HepG2 (cell line): ENCODE measurements around the gene ANK3. TPM values are rescaled to one million over a fixed set of nuclear protein-coding genes. Genes with fewer than 3 reads are reported as not detected.

Experiments
- ATAC-seq: fragments of 200-7000 bp; cut with Tn5 transposase; 3 replicates; pipeline ENCODE4 v1.9.1; 2020; ENCODE audit warnings: mild to moderate bottlenecking, moderate library complexity
- BruUV-seq: library from RNA; stranded (reverse); fragments of 400-500 nt; replicated peaks from 2 replicates; lab custom pipeline; 2021; lab: Mats Ljungman, UMichigan
- CTCF ChIA-PET: fragments of 300-600 bp; formaldehyde crosslinking; extraction: SDS; loops from one replicate; lab custom pipeline; 2021; ENCODE audit warnings: low total read pairs, inconsistent platforms, low intra/inter-chr PET ratio; lab: Yijun Ruan, JAX
- POLR2A ChIA-PET: fragments of 350-600 bp; sonication (Branson Sonifier 250); formaldehyde crosslinking; loops from one replicate; lab custom pipeline; 2020; ENCODE audit warnings: antibody characterized with exemption, inconsistent platforms; lab: Yijun Ruan, JAX
- DNase-seq: peaks from one replicate; pipeline ENCODE4 v3.0.0-alpha.2; 2015; ENCODE audit warnings: low spot score
- FAIRE-seq: peaks from 3 replicates; lab custom pipeline; 2011; peaks lifted over from hg19 to GRCh38; lab: Jason Lieb, UNC
- H2AFZ ChIP-seq: one replicate; pipeline ENCODE4 v1.6.1; 2011; ENCODE audit warnings: low read length, inconsistent platforms
- H3K27ac ChIP-seq: fragments of 300-600 bp; 3 replicates; pipeline ENCODE4 v1.8.0; 2011; ENCODE audit warnings: mixed run types, mild to moderate bottlenecking, mixed read lengths, low read length, inconsistent platforms; ENCODE audit not compliant: insufficient read depth; ENCODE audit errors: extremely low read length
- H3K27me3 ChIP-seq, 2 experiments: fragments of 200-600 bp in 1 of 2; 2 replicates in 1 of 2; 3 replicates in 1 of 2; pipeline versions ENCODE4 v1.6.0 to v1.8.0; 2011; ENCODE audit warnings: low read length in 2 of 2, mild to moderate bottlenecking in 2 of 2, moderate library complexity in 2 of 2, inconsistent platforms in 1 of 2; ENCODE audit not compliant: insufficient read depth in 2 of 2, control insufficient read depth in 1 of 2
- H3K36me3 ChIP-seq, 2 experiments: fragments of 200-600 bp in 1 of 2; replicated peaks in 1 of 2; 2 replicates in 1 of 2; 3 replicates in 1 of 2; pipeline versions ENCODE4 v1.5.1 to v1.8.0; 2011; ENCODE audit warnings: low read length in 2 of 2, inconsistent platforms in 1 of 2; ENCODE audit not compliant: insufficient read depth in 2 of 2, control insufficient read depth in 1 of 2
- H3K4me1 ChIP-seq: 2 replicates; pipeline ENCODE4 v1.5.1; 2012; ENCODE audit warnings: low read length, inconsistent platforms; ENCODE audit not compliant: insufficient read depth
- H3K4me2 ChIP-seq: 2 replicates; pipeline ENCODE4 v1.6.0; 2011; ENCODE audit warnings: low read depth, low read length, inconsistent platforms
- H3K4me3 ChIP-seq, 3 experiments: fragments of 200-600 bp in 1 of 3; sonication (generic), shearing (Covaris generic) in 1 of 3; replicated peaks in 1 of 3; 2 replicates each; pipeline ENCODE4 v1.5.1; 2011 to 2016; ENCODE audit warnings: low read length in 3 of 3, inconsistent platforms in 2 of 3, low read depth in 2 of 3, mild to moderate bottlenecking in 2 of 3, control low read depth in 1 of 3, mixed read lengths in 1 of 3; ENCODE audit not compliant: insufficient read depth in 1 of 3
- H3K79me2 ChIP-seq: one replicate; pipeline ENCODE4 v1.6.1; 2011; ENCODE audit warnings: low read length, inconsistent platforms; ENCODE audit not compliant: insufficient read depth
- H3K9ac ChIP-seq: 2 replicates; pipeline ENCODE4 v1.6.0; 2011; ENCODE audit warnings: mild to moderate bottlenecking, low read depth, low read length, inconsistent platforms; ENCODE audit not compliant: insufficient read depth
- H3K9me3 ChIP-seq: 2 replicates; pipeline ENCODE4 v1.5.1; 2012; ENCODE audit warnings: mild to moderate bottlenecking, low read length
- H4K20me1 ChIP-seq: 2 replicates; pipeline ENCODE4 v1.6.0; 2011; ENCODE audit warnings: inconsistent platforms, mild to moderate bottlenecking, low read length, moderate library complexity; ENCODE audit not compliant: insufficient read depth
- BCL6 ChIP-seq: IDR thresholded peaks from 2 replicates; pipeline ENCODE4 v1.6.1; 2016; ENCODE audit warnings: missing genetic modification reagents, missing compliant biosample characterization
- BRF2 ChIP-seq: sonication (generic); formaldehyde crosslinking; IDR thresholded peaks from 2 replicates; pipeline ENCODE4 v1.8.1; 2022; ENCODE audit warnings: mild to moderate bottlenecking, missing genetic modification reagents
- CEBPG ChIP-seq: IDR thresholded peaks from 2 replicates; pipeline ENCODE4 v1.6.1; 2016
- ETV6 ChIP-seq: sonication (generic); formaldehyde crosslinking; conservative IDR thresholded peaks from 2 replicates; pipeline ENCODE4 v1.4.0; 2020; ENCODE audit warnings: missing genetic modification reagents
- HINFP ChIP-seq: sonication (generic); formaldehyde crosslinking; IDR thresholded peaks from 2 replicates; pipeline ENCODE4 v1.4.0; 2020; ENCODE audit warnings: low read depth, mild to moderate bottlenecking, missing genetic modification reagents
- MLXIP ChIP-seq: sonication (generic); formaldehyde crosslinking; IDR thresholded peaks from 2 replicates; pipeline ENCODE4 v1.9.0; 2021; ENCODE audit warnings: missing genetic modification reagents, borderline replicate concordance
- PLSCR1 ChIP-seq: sonication (generic); formaldehyde crosslinking; IDR thresholded peaks from 2 replicates; pipeline ENCODE4 v1.5.0; 2020; ENCODE audit warnings: missing genetic modification reagents, mild to moderate bottlenecking, borderline replicate concordance
- POLR2G ChIP-seq: fragments of 200-400 bp; formaldehyde crosslinking; IDR thresholded peaks from 2 replicates; pipeline ENCODE4 v1.6.1; 2018; ENCODE audit warnings: mild to moderate bottlenecking, low read depth, low read length, moderate library complexity
- RBM39 ChIP-seq: fragments of 200-400 bp; formaldehyde crosslinking; IDR thresholded peaks from one replicate; pipeline ENCODE4 v1.6.1; 2018; ENCODE audit warnings: antibody characterized with exemption, mild to moderate bottlenecking, low read depth, low read length; ENCODE audit not compliant: poor library complexity, severe bottlenecking
- SOX6 ChIP-seq, 2 experiments: fragments of 450-650 bp in 1 of 2; sonication (generic) in 1 of 2; formaldehyde crosslinking in 1 of 2; IDR thresholded peaks; 2 replicates each; pipeline versions ENCODE4 v1.4.0 to v1.6.1; 2017 to 2020; ENCODE audit warnings: antibody characterized with exemption in 1 of 2, mild to moderate bottlenecking in 1 of 2, missing genetic modification reagents in 1 of 2
- ZNF567 ChIP-seq: sonication (generic); formaldehyde crosslinking; IDR thresholded peaks from 2 replicates; pipeline ENCODE4 v1.8.1; 2023; ENCODE audit warnings: mild to moderate bottlenecking, missing genetic modification reagents, borderline replicate concordance
- WGBS: methylation state at CpG from one replicate; pipeline ENCODE4 v1.1.6; 2017; ENCODE audit warnings: low lambda C conversion rate; 5-methylcytosine and 5-hydroxymethylcytosine counted together
- in situ Hi-C: cut with HindIII; loops from 2 replicates; pipeline ENCODE4 v1.10.0; 2017; ENCODE audit warnings: low pct_unique_long_range_greater_than_20kb; ENCODE audit not compliant: extremely low pct_ligation_motif_present
- intact Hi-C: fragments of 100-400 bp; cut with micrococcal nuclease; formaldehyde crosslinking; loops from one replicate; pipeline ENCODE4 v1.10.0; 2022; ENCODE audit not compliant: unreplicated experiment
- polyA plus RNA-seq, 8 experiments: library from polyadenylated mRNA; depleted of rRNA in 3 of 8; stranded (reverse) in 7 of 8; unstranded in 1 of 8; fragments of >200 nt; fragmentation: Illumina TruSeq in 4 of 8; extraction: Trizol in 4 of 8; gene quantifications; 2 replicates each; pipeline versions ENCODE4 v1.2.1 to v1.2.3, GENCODE V29; 2011 to 2016; ENCODE audit warnings: low read depth in 4 of 8, missing spikeins in 1 of 8, mixed read lengths in 1 of 8; ENCODE audit not compliant: insufficient read depth in 1 of 8
- total RNA-seq, 5 experiments: library from RNA; depleted of rRNA; stranded (reverse); fragments of >200 nt; fragmentation: Illumina TruSeq; extraction: Trizol; gene quantifications; 2 replicates each; pipeline ENCODE4 v1.2.3, GENCODE V29; 2016; ENCODE audit warnings: low read depth in 1 of 5
- TF ChIP-seq, protein P1 (sequence below): sonication (generic); formaldehyde crosslinking; IDR thresholded peaks from 2 replicates; pipeline ENCODE4 v1.8.0; 2022; ENCODE audit warnings: missing genetic modification reagents, mild to moderate bottlenecking, moderate library complexity, borderline replicate concordance

ANK3 gene
- total and polyA plus RNA-seq, 2 of the 13 experiments (the other 11 are each of a cell fraction or from before 2014, with no cell fraction given), result not detected

- FAIRE-seq (no peak), DNase-seq (no peak), ATAC-seq (no peak)
- ChIA-PET POLR2A (no interaction called here), CTCF (no interaction called here)
- in situ Hi-C loops, result no loop called here
- TF ChIP-seq HINFP (CRISPR knock-in tag), result no peak
- TF ChIP-seq BRF2 (CRISPR knock-in tag), result no peak
- TF ChIP-seq ZNF567 (CRISPR knock-in tag), result no peak
- TF ChIP-seq PLSCR1 (CRISPR knock-in tag), result no peak
- TF ChIP-seq, protein P1, sequence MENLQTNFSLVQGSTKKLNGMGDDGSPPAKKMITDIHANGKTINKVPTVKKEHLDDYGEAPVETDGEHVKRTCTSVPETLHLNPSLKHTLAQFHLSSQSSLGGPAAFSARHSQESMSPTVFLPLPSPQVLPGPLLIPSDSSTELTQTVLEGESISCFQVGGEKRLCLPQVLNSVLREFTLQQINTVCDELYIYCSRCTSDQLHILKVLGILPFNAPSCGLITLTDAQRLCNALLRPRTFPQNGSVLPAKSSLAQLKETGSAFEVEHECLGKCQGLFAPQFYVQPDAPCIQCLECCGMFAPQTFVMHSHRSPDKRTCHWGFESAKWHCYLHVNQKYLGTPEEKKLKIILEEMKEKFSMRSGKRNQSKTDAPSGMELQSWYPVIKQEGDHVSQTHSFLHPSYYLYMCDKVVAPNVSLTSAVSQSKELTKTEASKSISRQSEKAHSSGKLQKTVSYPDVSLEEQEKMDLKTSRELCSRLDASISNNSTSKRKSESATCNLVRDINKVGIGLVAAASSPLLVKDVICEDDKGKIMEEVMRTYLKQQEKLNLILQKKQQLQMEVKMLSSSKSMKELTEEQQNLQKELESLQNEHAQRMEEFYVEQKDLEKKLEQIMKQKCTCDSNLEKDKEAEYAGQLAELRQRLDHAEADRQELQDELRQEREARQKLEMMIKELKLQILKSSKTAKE (CRISPR knock-in tag), result no peak
- no peak for TF ChIP-seq SOX6 (IDR thresholded peaks at IDR 0.05)
- no peak for TF ChIP-seq SOX6 (CRISPR knock-in tag; IDR thresholded peaks at IDR 0.05)
- no peak for TF ChIP-seq CEBPG (CRISPR knock-in tag)
- no peak for TF ChIP-seq MLXIP (CRISPR knock-in tag)
- no peak for TF ChIP-seq ETV6 (CRISPR knock-in tag)
- TF ChIP-seq RBM39, result no peak
- no peak for TF ChIP-seq BCL6 (CRISPR knock-in tag)
- TF ChIP-seq POLR2G, result no peak
- Histone ChIP-seq H3K4me1 (no peaks in the 10 kb centered on the region), H3K9ac (no peak overlapping the region), H2AFZ (no peak overlapping the region), H3K4me3 (no peak overlapping the region), H3K9me3 (no peaks in the 10 kb centered on the region), H3K27ac (no peak overlapping the region), H4K20me1 (no peaks in the 10 kb centered on the region), H3K36me3 (no peaks in the 10 kb centered on the region), H3K4me2 (no peak overlapping the region), H3K27me3 (no peaks in the 10 kb centered on the region), H3K79me2 (no peaks in the 10 kb centered on the region)
- WGBS, result 0% methylated on average over 1 of the region's 1 CpG
- intact Hi-C loops, result no loop called here
- BruUV-seq, result no TSS peak
These were observed 5.7 kb downstream of the ANK3 start for GRCh38 chr10:60384011-60384410.
